ENCODE measurements around the gene SH3BGRL.
"Not testable (repeated sequence)": the region's sequence is repeated elsewhere in the genome, so short reads cannot be mapped to it uniquely, and the experiment has no call there.

SH3BGRL gene

GRCh38 chrX:81259714-81260395, 58.0 kb downstream of the SH3BGRL start:
- no peak for DNase-seq (ENCODE audit: low read depth, low spot score)

- DNase-seq (ENCODE audit: low read depth, low spot score), result no peak
Measured at GRCh38 chrX:81261576-81261975, 59.7 kb downstream of the SH3BGRL start.

- no peak for DNase-seq (ENCODE audit: low read depth, low spot score)
Measured at GRCh38 chrX:81263059-81263458, 61.2 kb downstream of the SH3BGRL start.

GRCh38 chrX:81278616-81279015, 76.7 kb downstream of the SH3BGRL start:
- no peak for DNase-seq (ENCODE audit: low read depth, low spot score)

GRCh38 chrX:81280148-81280547, 78.2 kb downstream of the SH3BGRL start:
- no peak for DNase-seq (ENCODE audit: low read depth, low spot score)

GRCh38 chrX:81286075-81286474, 84.2 kb downstream of the SH3BGRL start:
- DNase-seq (ENCODE audit: low read depth, low spot score), result no peak

GRCh38 chrX:81286608-81287007, 84.7 kb downstream of the SH3BGRL start:
- no peak for DNase-seq (ENCODE audit: low read depth, low spot score)

GRCh38 chrX:81291996-81292395, 90.1 kb downstream of the SH3BGRL start:
- no peak for DNase-seq (ENCODE audit: low read depth, low spot score)

- no peak for DNase-seq (ENCODE audit: low read depth, low spot score)
Measured at GRCh38 chrX:81294101-81294500, 92.2 kb downstream of the SH3BGRL start.

- DNase-seq (ENCODE audit: low read depth, low spot score), result no peak
Measured at GRCh38 chrX:81301877-81302276, 100.0 kb downstream of the SH3BGRL start.

GRCh38 chrX:81304563-81304962, 102.7 kb downstream of the SH3BGRL start:
- DNase-seq (ENCODE audit: low read depth, low spot score), result no peak

- DNase-seq (ENCODE audit: low read depth, low spot score), result no peak
Measured at GRCh38 chrX:81305240-81305639, 103.3 kb downstream of the SH3BGRL start.

- DNase-seq (ENCODE audit: low read depth, low spot score), result no peak
Measured at GRCh38 chrX:81308086-81308829, 106.4 kb downstream of the SH3BGRL start.

- no peak for DNase-seq (ENCODE audit: low read depth, low spot score)
Measured at GRCh38 chrX:81316163-81316562, 114.3 kb downstream of the SH3BGRL start.

- DNase-seq (ENCODE audit: low read depth, low spot score), result not testable (repeated sequence)
Measured at GRCh38 chrX:81331653-81332052, 129.8 kb downstream of the SH3BGRL start.

GRCh38 chrX:81336455-81337152, 134.7 kb downstream of the SH3BGRL start:
- DNase-seq (ENCODE audit: low read depth, low spot score), result no peak

GRCh38 chrX:81337805-81338204, 135.9 kb downstream of the SH3BGRL start:
- no peak for DNase-seq (ENCODE audit: low read depth, low spot score)

GRCh38 chrX:81338924-81339323, 137.0 kb downstream of the SH3BGRL start:
- DNase-seq (ENCODE audit: low read depth, low spot score), result no peak

- DNase-seq (ENCODE audit: low read depth, low spot score), result not testable (repeated sequence)
Measured at GRCh38 chrX:81345296-81345695, 143.4 kb downstream of the SH3BGRL start.

Measured in activated CD4-positive, CD25-positive, alpha-beta regulatory T cell treated with anti-CD3 and anti-CD28 coated beads, Interleukin-2, amount 50 U/mL, for 16 hours (primary cell).